Body of pancreas (tissue), 4 donors: ENCODE results near the gene FAM234A. TPM values are rescaled to one million over a fixed set of nuclear protein-coding genes. Genes with fewer than 3 reads are reported as not detected.
A peak's percentile ranks its signal among the peaks of the same experiment; 100 is the strongest.

Source experiments
- ATAC-seq: fragments of 150-250 bp; one replicate; pipeline ENCODE4 v1.9.1; 2016
- DNase-seq, 4 donors: peaks; one replicate each; pipeline ENCODE4 v3.0.0-alpha.2; 2019
- H3K27ac ChIP-seq, 4 donors: fragments of 200-600 bp; sonication (generic); 1 replicate in 3 of 4; 2 replicates in 1 of 4; pipeline versions ENCODE4 v1.5.1 to v1.6.1; 2016 to 2019; ENCODE audit warnings: mild to moderate bottlenecking in 1 of 4, mixed read lengths in 1 of 4, moderate library complexity in 1 of 4
- H3K27me3 ChIP-seq, 2 donors: fragments of 200-600 bp; sonication (generic); one replicate each; pipeline ENCODE4 v1.6.0; 2016; ENCODE audit warnings: mild to moderate bottlenecking in 1 of 2
- H3K36me3 ChIP-seq, 2 donors: fragments of 200-600 bp; sonication (generic); replicated peaks in 1 of 2; 2 replicates each; pipeline ENCODE4 v1.5.1; 2016; ENCODE audit warnings: low read depth in 2 of 2; ENCODE audit not compliant: insufficient read depth in 1 of 2
- H3K4me1 ChIP-seq: fragments of 200-600 bp; sonication (generic); one replicate; pipeline ENCODE4 v1.6.0; 2016
- H3K4me3 ChIP-seq, 2 donors: fragments of 200-600 bp; sonication (generic); 1 replicate in 1 of 2; 2 replicates in 1 of 2; pipeline ENCODE4 v1.5.1; 2016 to 2019
- H3K9me3 ChIP-seq, 3 donors: fragments of 200-600 bp; sonication (generic); 1 replicate in 2 of 3; 2 replicates in 1 of 3; pipeline ENCODE4 v1.5.1; 2016
- POLR2A ChIP-seq, 3 donors: fragments of 450-650 bp; IDR thresholded peaks; one replicate each; pipeline ENCODE4 v1.6.1; 2016; ENCODE audit warnings: antibody characterized with exemption in 3 of 3, mild to moderate bottlenecking in 2 of 3
- WGBS, 2 donors: methylation state at CpG; one replicate each; pipeline ENCODE4 v1.1.5; 2017; 5-methylcytosine and 5-hydroxymethylcytosine counted together
- intact Hi-C: fragments of 100-400 bp; cut with DNase I; formaldehyde crosslinking; loops from one replicate; pipeline ENCODE4 v1.15.1; 2023
- total RNA-seq, 2 donors: library from RNA; depleted of rRNA; stranded (reverse); fragments of >200 nt; gene quantifications; one replicate each; pipeline ENCODE4 v1.1.0, GENCODE V29; 2016
- TF ChIP-seq, protein P1 (sequence below), 7 experiments: fragments of 450-650 bp in 4 of 7; fragments of 200-600 bp in 3 of 7; sonication (generic) in 3 of 7; IDR thresholded peaks; one replicate each; pipeline ENCODE4 v1.5.1; 2016 to 2019; ENCODE audit warnings: antibody characterized with exemption in 7 of 7

FAM234A gene
- total RNA-seq, 2 donors from 2014 or later, result 44.2 to 50.8 TPM

DNA sequence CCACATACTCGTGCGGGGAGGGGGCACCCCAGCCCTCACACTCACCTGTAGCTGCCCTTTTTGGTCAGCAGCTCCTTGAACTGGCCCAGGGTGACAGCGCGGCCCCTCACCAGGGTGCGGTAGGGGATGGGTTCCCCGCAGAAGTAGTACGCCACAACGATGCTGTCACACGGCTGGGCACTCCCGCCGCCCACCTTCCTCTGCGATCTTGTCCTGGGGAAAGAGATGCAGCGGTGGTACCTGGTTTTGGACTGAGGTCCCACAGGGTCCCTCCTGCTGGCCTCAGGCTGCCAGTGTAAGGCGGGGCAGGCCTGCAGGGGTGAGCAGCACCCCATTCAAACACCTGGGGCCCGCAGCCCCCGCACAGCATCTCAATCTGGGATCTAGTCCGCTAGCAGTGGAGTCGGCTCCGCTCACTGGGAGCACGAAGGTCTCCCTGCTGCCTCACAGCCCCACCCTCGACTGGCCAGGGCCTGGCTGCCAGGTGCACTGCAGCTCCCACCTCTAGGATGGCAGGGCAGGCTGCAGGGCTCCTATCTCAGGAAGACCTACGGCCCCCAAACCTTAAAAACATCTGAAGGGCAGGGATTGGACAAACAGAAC lies 54.9 kb downstream of the FAM234A start:
- Histone ChIP-seq H3K4me3 (no peak overlapping the region), H3K36me3 (peaks cover 0 to 7% of the 10 kb centered on the region in 2 donors), H3K4me1 (peaks cover 44% of the 10 kb centered on the region), H3K27ac (peak overlapping the region in 1 of 4 donors; percentile 34), H3K27me3 (no peaks in the 10 kb centered on the region), H3K9me3 (no peaks in the 10 kb centered on the region)
- WGBS, 2 donors, result 76% methylated on average over 13 to 21 of the region's 22 CpGs
- intact Hi-C loops, result no loop called here
- DNase-seq (peak in 1 of 4 donors; percentile 44), ATAC-seq (peak; percentile 22)
- TF ChIP-seq POLR2A (IDR thresholded peaks at IDR 0.05), result no peak
- TF ChIP-seq, protein P1, sequence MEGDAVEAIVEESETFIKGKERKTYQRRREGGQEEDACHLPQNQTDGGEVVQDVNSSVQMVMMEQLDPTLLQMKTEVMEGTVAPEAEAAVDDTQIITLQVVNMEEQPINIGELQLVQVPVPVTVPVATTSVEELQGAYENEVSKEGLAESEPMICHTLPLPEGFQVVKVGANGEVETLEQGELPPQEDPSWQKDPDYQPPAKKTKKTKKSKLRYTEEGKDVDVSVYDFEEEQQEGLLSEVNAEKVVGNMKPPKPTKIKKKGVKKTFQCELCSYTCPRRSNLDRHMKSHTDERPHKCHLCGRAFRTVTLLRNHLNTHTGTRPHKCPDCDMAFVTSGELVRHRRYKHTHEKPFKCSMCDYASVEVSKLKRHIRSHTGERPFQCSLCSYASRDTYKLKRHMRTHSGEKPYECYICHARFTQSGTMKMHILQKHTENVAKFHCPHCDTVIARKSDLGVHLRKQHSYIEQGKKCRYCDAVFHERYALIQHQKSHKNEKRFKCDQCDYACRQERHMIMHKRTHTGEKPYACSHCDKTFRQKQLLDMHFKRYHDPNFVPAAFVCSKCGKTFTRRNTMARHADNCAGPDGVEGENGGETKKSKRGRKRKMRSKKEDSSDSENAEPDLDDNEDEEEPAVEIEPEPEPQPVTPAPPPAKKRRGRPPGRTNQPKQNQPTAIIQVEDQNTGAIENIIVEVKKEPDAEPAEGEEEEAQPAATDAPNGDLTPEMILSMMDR (IDR thresholded peaks at IDR 0.05), result no peak

DNA sequence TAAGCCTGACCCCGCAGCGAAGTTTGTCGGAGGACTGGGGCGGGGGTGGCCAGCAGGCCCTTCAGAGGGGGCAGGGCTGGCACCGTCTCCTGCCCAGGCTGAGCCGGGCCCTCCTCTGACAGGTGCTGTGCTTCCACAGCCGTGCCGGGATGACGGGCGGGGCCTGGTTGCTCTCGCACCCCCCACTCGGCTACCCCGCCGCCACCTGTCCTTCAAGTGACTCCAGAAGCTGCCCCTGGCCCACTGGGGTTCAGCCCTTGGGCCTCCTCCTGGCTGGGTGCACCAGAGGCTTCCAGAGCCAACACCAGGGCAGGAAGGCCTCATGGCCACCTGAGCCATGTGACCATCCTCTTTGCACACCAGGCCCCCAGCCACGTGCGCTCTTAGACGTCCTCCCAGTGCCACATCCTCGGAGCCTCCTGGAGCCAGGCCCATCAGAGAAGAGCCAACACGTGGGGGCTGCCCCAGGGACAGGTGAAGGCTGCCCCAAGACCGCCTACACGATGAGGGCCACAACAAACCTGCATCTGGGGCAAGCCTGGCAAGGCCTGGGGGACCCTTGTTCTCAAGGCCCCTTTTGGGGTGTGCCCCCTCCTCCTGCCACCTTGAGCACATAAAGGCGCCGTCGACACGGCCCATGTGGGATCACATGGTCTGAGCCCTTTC lies 55.5 kb downstream of the FAM234A start:
- H3K27me3 ChIP-seq, result no peaks in the 10 kb centered on the region
- peaks cover 37% of the 10 kb centered on the region for H3K4me1 ChIP-seq
- ATAC-seq (peak; percentile 20), DNase-seq (peak in 3 of 4 donors; percentile 43 to 70 (median 60))
- 38 to 60% methylated on average over 2 to 25 of the region's 25 CpGs for WGBS, 2 donors
- H3K36me3 ChIP-seq, result peaks cover 0 to 7% of the 10 kb centered on the region in 2 donors
- H3K4me3 ChIP-seq, result no peak overlapping the region
- intact Hi-C loops, result no loop called here
- H3K27ac ChIP-seq, result peak overlapping the region in 1 of 4 donors; percentile 34
- H3K9me3 ChIP-seq, result no peaks in the 10 kb centered on the region
- no peak for TF ChIP-seq POLR2A (IDR thresholded peaks at IDR 0.05)
- TF ChIP-seq, protein P1 (IDR thresholded peaks at IDR 0.05), result no peak

DNA sequence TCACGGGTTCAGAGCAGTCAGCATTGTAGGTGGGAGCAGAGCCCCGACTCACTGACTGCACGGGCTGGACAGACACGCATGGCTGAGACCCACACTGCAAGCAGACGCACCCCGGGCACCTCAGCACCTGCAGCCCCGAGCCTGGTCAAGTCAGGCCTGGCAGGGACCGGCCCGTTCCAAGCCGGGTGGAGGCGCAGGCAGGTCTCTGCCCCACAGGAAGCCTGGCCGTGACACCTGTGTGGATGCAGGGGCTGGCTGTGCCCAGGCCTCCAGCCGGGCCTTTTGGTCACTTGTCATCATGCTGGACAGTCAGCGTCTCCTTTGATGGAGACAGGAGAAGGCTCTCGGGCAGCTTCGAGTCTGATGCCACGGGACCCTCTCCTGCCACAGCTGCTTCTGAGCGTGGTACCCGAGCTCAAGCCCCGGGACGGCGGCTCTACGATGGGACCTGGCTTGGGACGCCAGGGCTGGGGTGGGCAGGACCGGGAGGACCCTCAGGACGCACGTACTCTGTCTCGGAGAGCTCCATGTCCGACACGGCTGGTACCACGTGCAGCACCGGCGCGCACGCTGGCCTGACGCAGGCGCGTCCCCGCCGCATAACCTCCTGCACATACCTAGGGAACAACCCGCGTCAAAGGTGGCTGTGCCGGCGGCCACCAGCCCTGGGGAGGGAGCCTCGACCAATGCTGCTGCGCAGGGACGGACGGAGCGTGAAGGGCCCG lies 56.2 kb downstream of the FAM234A start:
- WGBS, 2 donors, result 84 to 100% methylated on average over 2 to 38 of the region's 50 CpGs
- intact Hi-C loops, result no loop called here
- Histone ChIP-seq H3K9me3 (no peaks in the 10 kb centered on the region), H3K4me1 (peaks cover 33% of the 10 kb centered on the region), H3K27me3 (no peaks in the 10 kb centered on the region), H3K4me3 (no peak overlapping the region), H3K27ac (peak overlapping the region in 1 of 4 donors; percentile 34), H3K36me3 (peaks cover 0 to 7% of the 10 kb centered on the region in 2 donors)
- TF ChIP-seq POLR2A (IDR thresholded peaks at IDR 0.05), result no peak
- TF ChIP-seq, protein P1 (IDR thresholded peaks at IDR 0.05), result no peak
- DNase-seq, result no peak
- peak; percentile 4 for ATAC-seq

DNA sequence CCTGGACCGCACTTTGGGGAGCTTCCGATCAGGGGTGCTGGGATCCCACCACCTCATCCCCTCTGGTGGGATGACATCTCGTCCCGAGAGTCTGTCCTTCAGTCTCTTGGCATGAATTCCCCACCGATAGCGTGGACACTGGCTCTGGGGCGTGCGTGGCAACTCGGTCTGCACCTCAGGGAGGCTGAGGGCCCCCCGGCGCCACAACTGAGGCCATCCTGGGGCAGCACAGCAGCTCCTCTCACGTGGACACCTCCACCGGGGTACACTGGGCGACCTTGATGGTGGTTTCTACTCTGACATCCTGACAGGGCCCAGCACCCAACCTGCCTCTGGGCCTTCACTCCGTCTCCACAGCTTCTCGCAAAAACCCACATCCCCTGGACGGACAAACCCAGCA lies 56.9 kb downstream of the FAM234A start:
- no peaks in the 10 kb centered on the region for H3K9me3 ChIP-seq
- H3K27ac ChIP-seq, result no peak overlapping the region
- WGBS, 2 donors, result 84% methylated on average over 17 of the region's 17 CpGs; no CpG with 5 or more reads in 1 of the 2 donors
- peaks cover 29% of the 10 kb centered on the region for H3K4me1 ChIP-seq
- ATAC-seq, result no peak
- H3K4me3 ChIP-seq, result no peak overlapping the region
- peaks cover 0 to 7% of the 10 kb centered on the region in 2 donors for H3K36me3 ChIP-seq
- no peak for DNase-seq
- intact Hi-C loops, result no loop called here
- no peak for TF ChIP-seq POLR2A (IDR thresholded peaks at IDR 0.05)
- TF ChIP-seq, protein P1 (IDR thresholded peaks at IDR 0.05), result no peak
- no peaks in the 10 kb centered on the region for H3K27me3 ChIP-seq
